NCI-H526 treated with DMSO at 0.1 percent for 48 hours (cell line): ENCODE results near the gene ECHDC1.
A peak's percentile ranks its signal among the peaks of the same experiment; 100 is the strongest.

ENCODE experiments used
- DNase-seq: peaks from one replicate; lab custom pipeline; 2025; lab: John Stamatoyannopoulos, UW

Gene ECHDC1

GRCh38 chr6:127288705-127289104 is 54.7 kb downstream of the ECHDC1 start:
- DNase-seq, result no peak

GRCh38 chr6:127282184-127282583 is 61.2 kb downstream of the ECHDC1 start:
- DNase-seq, result no peak

GRCh38 chr6:127279815-127280214 is 63.6 kb downstream of the ECHDC1 start:
- DNase-seq, result no peak

GRCh38 chr6:127277878-127278843 is 65.2 kb downstream of the ECHDC1 start:
- DNase-seq, result no peak

- no peak for DNase-seq
Observed at GRCh38 chr6:127276331-127276730, 67.1 kb downstream of the ECHDC1 start.

- no peak for DNase-seq
Observed at GRCh38 chr6:127273499-127273898, 69.9 kb downstream of the ECHDC1 start.

- no peak for DNase-seq
Observed at GRCh38 chr6:127272576-127272975, 70.8 kb downstream of the ECHDC1 start.

GRCh38 chr6:127267646-127268625 is 75.5 kb downstream of the ECHDC1 start:
- peak; percentile 31 for DNase-seq

- peak; percentile 57 for DNase-seq
Observed at GRCh38 chr6:127266892-127267645, 76.3 kb downstream of the ECHDC1 start.

GRCh38 chr6:127266178-127266891 is 77.1 kb downstream of the ECHDC1 start, which contains the start of gene RNF146:
TSS of gene RNF146 (plus strand) at chr6:127266864. CDS start at chr6:127280339, 13,475 bp downstream.
- DNase-seq, result peak; percentile 80

- DNase-seq, result no peak
Observed at GRCh38 chr6:127263481-127263880, 79.9 kb downstream of the ECHDC1 start.

GRCh38 chr6:127262896-127263295 is 80.5 kb downstream of the ECHDC1 start:
- DNase-seq, result no peak

- no peak for DNase-seq
Observed at GRCh38 chr6:127255286-127255685, 88.1 kb downstream of the ECHDC1 start.

GRCh38 chr6:127249621-127250020 is 93.8 kb downstream of the ECHDC1 start:
- no peak for DNase-seq

- no peak for DNase-seq
Observed at GRCh38 chr6:127247114-127248096, 96.0 kb downstream of the ECHDC1 start.

GRCh38 chr6:127243501-127243900 is 99.9 kb downstream of the ECHDC1 start:
- DNase-seq, result no peak
